Measurements from ENCODE around the gene CDC73.

- TF ChIP-seq, protein P1, sequence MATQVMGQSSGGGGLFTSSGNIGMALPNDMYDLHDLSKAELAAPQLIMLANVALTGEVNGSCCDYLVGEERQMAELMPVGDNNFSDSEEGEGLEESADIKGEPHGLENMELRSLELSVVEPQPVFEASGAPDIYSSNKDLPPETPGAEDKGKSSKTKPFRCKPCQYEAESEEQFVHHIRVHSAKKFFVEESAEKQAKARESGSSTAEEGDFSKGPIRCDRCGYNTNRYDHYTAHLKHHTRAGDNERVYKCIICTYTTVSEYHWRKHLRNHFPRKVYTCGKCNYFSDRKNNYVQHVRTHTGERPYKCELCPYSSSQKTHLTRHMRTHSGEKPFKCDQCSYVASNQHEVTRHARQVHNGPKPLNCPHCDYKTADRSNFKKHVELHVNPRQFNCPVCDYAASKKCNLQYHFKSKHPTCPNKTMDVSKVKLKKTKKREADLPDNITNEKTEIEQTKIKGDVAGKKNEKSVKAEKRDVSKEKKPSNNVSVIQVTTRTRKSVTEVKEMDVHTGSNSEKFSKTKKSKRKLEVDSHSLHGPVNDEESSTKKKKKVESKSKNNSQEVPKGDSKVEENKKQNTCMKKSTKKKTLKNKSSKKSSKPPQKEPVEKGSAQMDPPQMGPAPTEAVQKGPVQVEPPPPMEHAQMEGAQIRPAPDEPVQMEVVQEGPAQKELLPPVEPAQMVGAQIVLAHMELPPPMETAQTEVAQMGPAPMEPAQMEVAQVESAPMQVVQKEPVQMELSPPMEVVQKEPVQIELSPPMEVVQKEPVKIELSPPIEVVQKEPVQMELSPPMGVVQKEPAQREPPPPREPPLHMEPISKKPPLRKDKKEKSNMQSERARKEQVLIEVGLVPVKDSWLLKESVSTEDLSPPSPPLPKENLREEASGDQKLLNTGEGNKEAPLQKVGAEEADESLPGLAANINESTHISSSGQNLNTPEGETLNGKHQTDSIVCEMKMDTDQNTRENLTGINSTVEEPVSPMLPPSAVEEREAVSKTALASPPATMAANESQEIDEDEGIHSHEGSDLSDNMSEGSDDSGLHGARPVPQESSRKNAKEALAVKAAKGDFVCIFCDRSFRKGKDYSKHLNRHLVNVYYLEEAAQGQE (IDR thresholded peaks at IDR 0.05; ENCODE audit: insufficient read depth in 1 of 2, low read depth in 2 of 2, low read length in 2 of 2) = no peak
- no peak for TF ChIP-seq POLR2AphosphoS5 (IDR thresholded peaks at IDR 0.05; ENCODE audit: low read depth, low read length)
- TF ChIP-seq FOXP2 (optimal IDR thresholded peaks at IDR 0.05; ENCODE audit: borderline replicate concordance, extremely low read depth, extremely low read length, insufficient read depth) = no peak
- no peak for TF ChIP-seq TAF1 (IDR thresholded peaks at IDR 0.05; ENCODE audit: borderline replicate concordance, insufficient read depth, low read length)
Observed at GRCh38 chr1:193131266-193131860, 9.5 kb downstream of the CDC73 start.
